Common myeloid progenitor, CD34-positive (primary cell): ENCODE results near the gene IGFLR1.

Source experiments
- CTCF ChIA-PET: fragments of 350-600 bp; sonication (Branson Sonifier 250); formaldehyde crosslinking; loops from one replicate; lab custom pipeline; 2021; ENCODE audit warnings: antibody characterized with exemption; lab: Charles Lee
- POLR2A ChIA-PET: fragments of 350-600 bp; sonication (Branson Sonifier 250); formaldehyde crosslinking; loops from one replicate; lab custom pipeline; 2021; ENCODE audit warnings: antibody characterized with exemption; lab: Charles Lee
- DNase-seq, 3 donors: peaks; one replicate each; pipeline versions ENCODE4 v3.0.0 to v3.0.0-alpha.2; 2013
- H3K27ac ChIP-seq, 2 experiments: 1 replicate in 1 of 2; 2 replicates in 1 of 2; pipeline ENCODE4 v1.7.0; 2013; ENCODE audit warnings: inconsistent platforms in 2 of 2, low read length in 2 of 2, mild to moderate bottlenecking in 2 of 2, low read depth in 1 of 2, moderate library complexity in 1 of 2; ENCODE audit not compliant: severe bottlenecking in 2 of 2, insufficient read depth in 1 of 2, poor library complexity in 1 of 2
- H3K27me3 ChIP-seq, 5 experiments: replicated peaks in 2 of 5; 1 replicate in 3 of 5; 2 replicates in 2 of 5; pipeline versions ENCODE4 v1.6.1 to v1.7.0; 2013; ENCODE audit warnings: low read length in 4 of 5, mild to moderate bottlenecking in 2 of 5, moderate library complexity in 2 of 5, inconsistent platforms in 1 of 5; ENCODE audit not compliant: insufficient read depth in 5 of 5, control insufficient read depth in 4 of 5
- H3K36me3 ChIP-seq, 4 experiments: 1 replicate in 2 of 4; 2 replicates in 2 of 4; pipeline versions ENCODE4 v1.6.1 to v1.7.0; 2013; ENCODE audit warnings: low read length in 3 of 4, control low read depth in 1 of 4, mild to moderate bottlenecking in 1 of 4; ENCODE audit not compliant: control insufficient read depth in 4 of 4, insufficient read depth in 4 of 4
- H3K4me1 ChIP-seq, 4 experiments: 1 replicate in 3 of 4; 2 replicates in 1 of 4; pipeline versions ENCODE4 v1.6.1 to v1.7.1; 2013; ENCODE audit warnings: low read length in 3 of 4, mild to moderate bottlenecking in 3 of 4, control low read depth in 1 of 4, inconsistent platforms in 1 of 4, moderate library complexity in 1 of 4; ENCODE audit not compliant: control insufficient read depth in 4 of 4, insufficient read depth in 4 of 4; ENCODE audit errors: control extremely low read depth in 1 of 4
- H3K4me3 ChIP-seq, 7 experiments: 1 replicate in 4 of 7; 2 replicates in 3 of 7; pipeline versions ENCODE4 v1.5.1 to v1.7.0; 2013; ENCODE audit warnings: mild to moderate bottlenecking in 7 of 7, low read length in 6 of 7, moderate library complexity in 6 of 7, inconsistent platforms in 2 of 7, low read depth in 2 of 7, control low read depth in 1 of 7; ENCODE audit not compliant: insufficient read depth in 4 of 7, control insufficient read depth in 1 of 7; ENCODE audit errors: extremely low read depth in 1 of 7
- H3K9me3 ChIP-seq, 5 experiments: 1 replicate in 4 of 5; 2 replicates in 1 of 5; pipeline versions ENCODE4 v1.6.1 to v1.7.1; 2013; ENCODE audit warnings: low read length in 4 of 5, mild to moderate bottlenecking in 2 of 5, inconsistent platforms in 1 of 5, low read depth in 1 of 5, moderate library complexity in 1 of 5; ENCODE audit not compliant: control insufficient read depth in 4 of 5, insufficient read depth in 2 of 5; ENCODE audit errors: control extremely low read depth in 1 of 5
- WGBS: methylation state at CpG from one replicate; pipeline ENCODE4 v1.1.5; 2013; ENCODE audit not compliant: insufficient coverage; 5-methylcytosine and 5-hydroxymethylcytosine counted together

Gene IGFLR1

GRCh38 chr19:35768082-35768421 is 25.8 kb upstream of the IGFLR1 start:
- POLR2A ChIA-PET = no interaction called here
- no peak overlapping the region for H3K27ac ChIP-seq
- CTCF ChIA-PET = no interaction called here
- no peaks in the 10 kb centered on the region for H3K27me3 ChIP-seq
- peaks cover 0 to 5% (median under 1%) of the 10 kb centered on the region in 4 experiments for H3K4me1 ChIP-seq
- no peak overlapping the region for H3K4me3 ChIP-seq
- peaks cover 0 to 29% (median 18%) of the 10 kb centered on the region in 4 experiments for H3K36me3 ChIP-seq
- no peaks in the 10 kb centered on the region for H3K9me3 ChIP-seq
- DNase-seq = no peak
- WGBS = 95% methylated on average over 13 of the region's 15 CpGs

GRCh38 chr19:35767288-35768081 is 25.2 kb upstream of the IGFLR1 start:
- CTCF ChIA-PET = interaction anchor here (1.5 kb wide), 1 partner anchor 53 kb away, joined by 3 read pairs; no protein-coding TSS in a partner anchor
- no peak overlapping the region for H3K27ac ChIP-seq
- H3K36me3 ChIP-seq = peaks cover 0 to 29% (median 18%) of the 10 kb centered on the region in 4 experiments
- no peaks in the 10 kb centered on the region for H3K9me3 ChIP-seq
- H3K4me1 ChIP-seq = peaks cover 0 to 5% (median under 1%) of the 10 kb centered on the region in 4 experiments
- no peak overlapping the region for H3K4me3 ChIP-seq
- DNase-seq = no peak
- POLR2A ChIA-PET = no interaction called here
- 90% methylated on average over 32 of the region's 34 CpGs for WGBS
- no peaks in the 10 kb centered on the region for H3K27me3 ChIP-seq

DNA sequence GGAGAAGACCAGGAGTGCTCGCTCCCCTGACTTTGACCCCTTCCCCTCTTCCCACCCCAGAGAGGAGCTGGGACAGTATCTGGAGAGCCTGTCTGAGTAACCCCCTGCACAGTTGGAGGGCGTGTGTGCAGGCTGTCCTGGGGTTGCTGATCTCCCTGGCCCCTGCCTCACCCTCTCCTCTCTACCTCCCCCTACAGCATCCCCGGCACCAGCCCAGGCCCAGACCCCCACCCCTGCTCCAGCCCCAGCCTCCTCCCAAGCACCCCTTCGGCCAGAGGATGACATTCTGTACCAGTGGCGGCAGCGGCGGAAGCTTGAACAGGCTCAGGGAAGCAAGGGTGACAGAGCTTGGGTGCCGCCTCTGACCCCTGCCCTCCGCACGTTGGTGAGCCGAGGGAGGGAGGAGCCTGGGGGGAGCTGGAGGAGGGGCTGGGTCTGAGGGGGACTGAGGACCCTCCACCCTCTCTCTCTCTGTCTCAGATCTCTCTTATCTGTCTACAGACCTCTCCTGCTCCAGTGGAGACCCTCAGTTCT is 24.4 kb upstream of the IGFLR1 start:
- 100% methylated on average over 7 of the region's 11 CpGs for WGBS
- Histone ChIP-seq H3K27me3 (no peaks in the 10 kb centered on the region), H3K27ac (no peak overlapping the region), H3K4me1 (peaks cover 0 to 5% (median under 1%) of the 10 kb centered on the region in 4 experiments), H3K9me3 (no peaks in the 10 kb centered on the region), H3K4me3 (no peak overlapping the region), H3K36me3 (peaks cover 0 to 36% (median 24%) of the 10 kb centered on the region in 4 experiments)
- ChIA-PET CTCF (interaction anchor here (1.5 kb wide), 1 partner anchor 54 kb away, joined by 3 read pairs; no protein-coding TSS in a partner anchor), POLR2A (no interaction called here)
- no peak for DNase-seq

DNA sequence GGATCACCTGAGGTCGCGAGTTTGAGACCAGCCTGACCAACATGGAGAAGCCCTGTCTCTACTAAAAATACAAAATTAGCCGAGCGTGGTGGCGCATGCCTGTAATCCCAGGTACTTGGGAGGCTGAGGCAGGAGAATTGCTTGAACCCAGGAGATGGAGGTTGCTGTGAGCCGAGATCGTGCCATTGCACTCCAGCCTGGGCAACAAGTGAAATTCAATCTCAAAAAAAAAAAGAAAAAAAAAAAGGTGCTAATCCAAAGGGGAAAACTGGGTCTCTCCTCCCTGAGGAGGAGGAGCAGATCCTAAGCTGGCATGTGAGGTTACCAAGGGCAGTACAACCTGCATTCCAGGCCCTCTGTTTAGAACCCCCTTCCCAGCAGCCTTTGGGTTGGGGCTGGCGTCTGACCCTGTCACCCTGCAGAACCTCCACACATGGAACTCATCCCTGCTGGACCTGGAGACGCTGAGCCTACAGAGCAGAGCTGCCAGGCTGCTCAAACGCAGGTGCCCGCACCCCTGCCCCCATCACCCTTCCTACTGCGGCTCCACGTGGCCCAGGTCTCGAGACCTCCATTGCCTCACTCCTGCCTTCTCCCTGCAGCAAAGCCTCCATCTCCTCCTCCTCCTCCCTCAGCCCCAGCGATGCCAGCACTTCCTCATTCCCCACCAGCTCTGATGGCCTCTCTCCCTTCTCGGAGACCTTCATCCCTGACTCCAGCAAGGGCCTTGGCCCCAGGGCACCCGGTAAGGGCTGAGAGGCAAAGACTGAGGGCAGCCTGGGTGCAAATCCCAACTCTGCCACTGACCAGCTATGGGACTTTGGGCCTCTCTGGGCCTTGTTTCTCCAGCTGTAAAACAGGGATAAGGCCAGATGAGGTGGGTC is 22.4 kb upstream of the IGFLR1 start:
- ChIA-PET CTCF (no interaction called here), POLR2A (no interaction called here)
- H3K9me3 ChIP-seq = peaks cover 0 to 1% (median 0%) of the 10 kb centered on the region in 5 experiments
- H3K36me3 ChIP-seq = peaks cover 0 to 43% (median 27%) of the 10 kb centered on the region in 4 experiments
- WGBS = 99% methylated on average over 13 of the region's 17 CpGs
- H3K4me1 ChIP-seq = peaks cover 0 to 5% (median under 1%) of the 10 kb centered on the region in 4 experiments
- H3K27ac ChIP-seq = no peak overlapping the region
- DNase-seq = no peak
- no peak overlapping the region for H3K4me3 ChIP-seq
- H3K27me3 ChIP-seq = no peaks in the 10 kb centered on the region

- no peak for DNase-seq
- 96% methylated on average over 4 of the region's 4 CpGs for WGBS
- Histone ChIP-seq H3K4me3 (no peak overlapping the region), H3K27me3 (peaks cover 0 to 16% (median 0%) of the 10 kb centered on the region in 5 experiments), H3K4me1 (peaks cover 2 to 26% (median 23%) of the 10 kb centered on the region in 4 experiments), H3K36me3 (peaks cover 0 to 30% (median 21%) of the 10 kb centered on the region in 4 experiments), H3K9me3 (peaks cover 0 to 1% (median 0%) of the 10 kb centered on the region in 5 experiments), H3K27ac (no peak overlapping the region)
- CTCF ChIA-PET = interaction anchor here (0.6 to 1.0 kb wide), 2 partner anchors 59 to 145 kb away, joined by 3 read pairs; no protein-coding TSS in a partner anchor
- POLR2A ChIA-PET = no interaction called here
Measured at GRCh38 chr19:35760711-35761349, 18.6 kb upstream of the IGFLR1 start.

- no peak for DNase-seq
- peaks cover 0 to 22% (median 15%) of the 10 kb centered on the region in 4 experiments for H3K36me3 ChIP-seq
- 100% methylated on average over 2 of the region's 2 CpGs for WGBS
- POLR2A ChIA-PET = no interaction called here
- H3K4me1 ChIP-seq = peaks cover 2 to 35% (median 27%) of the 10 kb centered on the region in 4 experiments
- H3K9me3 ChIP-seq = peaks cover 0 to 1% (median 0%) of the 10 kb centered on the region in 5 experiments
- peaks cover 0 to 27% (median 0%) of the 10 kb centered on the region in 5 experiments for H3K27me3 ChIP-seq
- H3K27ac ChIP-seq = no peak overlapping the region
- CTCF ChIA-PET = interaction anchor here (0.8 kb wide), 1 partner anchor 67 kb away, joined by 3 read pairs; no protein-coding TSS in a partner anchor
- H3K4me3 ChIP-seq = no peak overlapping the region
Measured at GRCh38 chr19:35759697-35760096, 17.4 kb upstream of the IGFLR1 start.
